CD14-positive monocyte (primary cell): ENCODE data around the gene RNF215. TPM values are rescaled to one million over a fixed set of nuclear protein-coding genes. Genes with fewer than 3 reads are reported as not detected.

Experiments used
- DNase-seq, 3 donors: peaks; one replicate each; pipeline ENCODE4 v3.0.0-alpha.2; 2011 to 2022
- H2AFZ ChIP-seq: 2 replicates; pipeline ENCODE4 v1.6.0; 2012; ENCODE audit warnings: mild to moderate bottlenecking, low read depth, low read length, inconsistent platforms; ENCODE audit not compliant: insufficient read depth, poor library complexity, severe bottlenecking
- H3K27ac ChIP-seq, 2 donors: 1 replicate in 1 of 2; 2 replicates in 1 of 2; pipeline ENCODE4 v1.5.1; 2012 to 2013; ENCODE audit warnings: low read length in 2 of 2, control low read depth in 1 of 2, inconsistent platforms in 1 of 2, low read depth in 1 of 2, mild to moderate bottlenecking in 1 of 2
- H3K27me3 ChIP-seq, 2 donors: one replicate each; pipeline versions ENCODE4 v1.6.0 to v1.6.1; 2011 to 2013; ENCODE audit warnings: low read length in 2 of 2; ENCODE audit not compliant: control insufficient read depth in 2 of 2, insufficient read depth in 2 of 2
- H3K36me3 ChIP-seq, 2 donors: replicated peaks in 1 of 2; 1 replicate in 1 of 2; 2 replicates in 1 of 2; pipeline versions ENCODE4 v1.5.1 to v1.6.1; 2012 to 2013; ENCODE audit warnings: low read length in 2 of 2, control low read depth in 1 of 2, inconsistent platforms in 1 of 2, mild to moderate bottlenecking in 1 of 2; ENCODE audit not compliant: insufficient read depth in 2 of 2, control insufficient read depth in 1 of 2
- H3K4me1 ChIP-seq, 2 donors: 1 replicate in 1 of 2; 2 replicates in 1 of 2; pipeline versions ENCODE4 v1.5.1 to v1.6.1; 2012 to 2013; ENCODE audit warnings: low read length in 2 of 2, control low read depth in 1 of 2, inconsistent platforms in 1 of 2, mild to moderate bottlenecking in 1 of 2, moderate library complexity in 1 of 2; ENCODE audit not compliant: insufficient read depth in 2 of 2, control insufficient read depth in 1 of 2
- H3K4me2 ChIP-seq: replicated peaks from 2 replicates; pipeline ENCODE3; 2012; ENCODE audit warnings: low read length, moderate library complexity, mild to moderate bottlenecking; ENCODE audit not compliant: poor library complexity, severe bottlenecking; ENCODE audit errors: extremely low read depth
- H3K4me3 ChIP-seq, 3 experiments: fragments of 200-600 bp in 1 of 3; sonication (generic) in 1 of 3; replicated peaks in 1 of 3; 1 replicate in 2 of 3; 2 replicates in 1 of 3; pipeline ENCODE4 v1.5.1; 2011 to 2013; ENCODE audit warnings: low read length in 3 of 3, mild to moderate bottlenecking in 3 of 3, control low read depth in 2 of 3, low read depth in 2 of 3, inconsistent platforms in 1 of 3, moderate library complexity in 1 of 3
- H3K79me2 ChIP-seq: 2 replicates; pipeline ENCODE4 v1.6.0; 2012; ENCODE audit warnings: mild to moderate bottlenecking, control low read depth, inconsistent platforms, low read length, moderate library complexity; ENCODE audit not compliant: insufficient read depth
- H3K9ac ChIP-seq: 2 replicates; pipeline ENCODE4 v1.6.0; 2017; ENCODE audit warnings: low read length, mild to moderate bottlenecking; ENCODE audit not compliant: insufficient read depth, poor library complexity, severe bottlenecking
- H3K9me3 ChIP-seq, 2 donors: replicated peaks in 1 of 2; 1 replicate in 1 of 2; 2 replicates in 1 of 2; pipeline versions ENCODE4 v1.5.1 to v1.6.1; 2012 to 2013; ENCODE audit warnings: low read length in 2 of 2, control low read depth in 1 of 2; ENCODE audit not compliant: control insufficient read depth in 1 of 2, insufficient read depth in 1 of 2
- H4K20me1 ChIP-seq: 2 replicates; pipeline ENCODE4 v1.6.0; 2012; ENCODE audit warnings: mild to moderate bottlenecking, low read length, control low read depth, moderate library complexity; ENCODE audit not compliant: insufficient read depth
- H3K27ac Mint-ChIP-seq, 7 donors: one replicate each; pipeline ENCODE4 v1.8.0; 2020; ENCODE audit warnings: mild to moderate bottlenecking in 7 of 7, mixed read lengths in 7 of 7, moderate library complexity in 6 of 7, inconsistent platforms in 2 of 7
- H3K27me3 Mint-ChIP-seq, 3 donors: one replicate each; pipeline ENCODE4 v1.8.0; 2021 to 2022; ENCODE audit warnings: low read depth in 3 of 3, mild to moderate bottlenecking in 3 of 3, mixed read lengths in 3 of 3, moderate library complexity in 3 of 3, inconsistent platforms in 1 of 3
- H3K36me3 Mint-ChIP-seq, 2 donors: one replicate each; pipeline ENCODE4 v1.8.0; 2020; ENCODE audit warnings: mixed read lengths in 2 of 2, inconsistent platforms in 1 of 2, mild to moderate bottlenecking in 1 of 2
- H3K4me1 Mint-ChIP-seq: one replicate; pipeline ENCODE4 v1.8.0; 2020; ENCODE audit warnings: mild to moderate bottlenecking, mixed read lengths
- H3K4me3 Mint-ChIP-seq, 2 donors: one replicate each; pipeline ENCODE4 v1.8.0; 2020; ENCODE audit warnings: mild to moderate bottlenecking in 2 of 2, mixed read lengths in 2 of 2, moderate library complexity in 1 of 2
- H3K9me3 Mint-ChIP-seq, 7 donors: one replicate each; pipeline ENCODE4 v1.8.0; 2020 to 2022; ENCODE audit warnings: mixed read lengths in 7 of 7, mild to moderate bottlenecking in 6 of 7, moderate library complexity in 6 of 7, inconsistent platforms in 2 of 7
- CTCF ChIP-seq: fragments of 200-600 bp; IDR thresholded peaks from one replicate; pipeline ENCODE4 v1.8.0; 2022; ENCODE audit warnings: antibody characterized with exemption, mild to moderate bottlenecking
- WGBS: methylation state at CpG from one replicate; pipeline ENCODE4 v1.1.5; 2013; ENCODE audit warnings: missing lambda C conversion rate; ENCODE audit not compliant: insufficient coverage; 5-methylcytosine and 5-hydroxymethylcytosine counted together
- intact Hi-C, 2 donors: fragments of 100-400 bp; cut with micrococcal nuclease; formaldehyde crosslinking; loops; one replicate each; pipeline versions ENCODE4 v1.15.0 to v1.15.1; 2023
- polyA plus RNA-seq, 3 donors: library from polyadenylated mRNA; depleted of rRNA in 1 of 3; unstranded in 2 of 3; stranded (reverse) in 1 of 3; fragments of 300-500 nt in 2 of 3; fragments of >200 nt in 1 of 3; fragmentation: Illumina TruSeq in 2 of 3; gene quantifications; 1 replicate in 2 of 3; 2 replicates in 1 of 3; pipeline ENCODE4 v1.2.3, GENCODE V29; 2012 to 2021

RNF215 gene
- polyA plus RNA-seq, 3 donors, result 0.26 to 12.2 (median 0.42) TPM

GRCh38 chr22:30435674-30436126 is 48.5 kb upstream of the RNF215 start:
- peaks cover 27 to 39% (median 37%) of the 10 kb centered on the region in 3 donors for H3K27me3 Mint-ChIP-seq
- Histone ChIP-seq H3K9ac (no peak overlapping the region), H3K79me2 (no peaks in the 10 kb centered on the region), H3K4me2 (no peak overlapping the region), H3K4me1 (peaks cover 5 to 6% of the 10 kb centered on the region in 2 donors), H3K27ac (no peak overlapping the region), H3K9me3 (peaks cover 7 to 13% of the 10 kb centered on the region in 2 donors), H3K4me3 (no peak overlapping the region), H3K36me3 (no peaks in the 10 kb centered on the region), H4K20me1 (no peaks in the 10 kb centered on the region), H2AFZ (peak overlapping the region; percentile 4), H3K27me3 (peaks cover 9 to 25% of the 10 kb centered on the region in 2 donors)
- peak overlapping the region in 3 of 7 donors; percentile 8 to 75 (median 40) for H3K27ac Mint-ChIP-seq
- no peak for DNase-seq
- 66% methylated on average over 6 of the region's 6 CpGs for WGBS
- H3K9me3 Mint-ChIP-seq, result peaks cover 7 to 15% (median 8%) of the 10 kb centered on the region in 7 donors
- TF ChIP-seq CTCF, result no peak
- peak overlapping the region in 1 of 2 donors; percentile 11 for H3K4me3 Mint-ChIP-seq
- H3K4me1 Mint-ChIP-seq, result peaks cover 8% of the 10 kb centered on the region
- intact Hi-C loops, result no loop called here
- no peaks in the 10 kb centered on the region for H3K36me3 Mint-ChIP-seq

DNA sequence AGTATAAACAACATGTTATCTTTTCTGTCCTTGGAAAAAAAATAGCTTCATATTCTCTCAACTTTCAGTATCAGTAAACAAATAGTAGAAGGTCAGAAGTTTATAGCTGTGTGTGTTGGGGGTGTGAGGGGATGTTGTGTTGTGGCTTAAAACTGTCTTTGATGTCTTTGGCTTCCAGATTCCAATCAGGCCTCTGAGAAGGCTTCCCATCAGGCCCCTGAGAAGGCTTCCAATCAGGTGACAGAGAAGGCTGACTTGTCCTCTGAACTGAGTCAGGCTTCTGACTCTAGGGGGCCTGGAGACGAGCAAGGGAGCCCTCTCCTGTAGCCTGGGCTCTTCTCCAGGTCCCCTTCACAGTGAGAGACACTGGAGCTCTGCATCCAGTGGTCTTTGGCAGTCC is 47.6 kb upstream of the RNF215 start:
- 50% methylated on average over 1 of the region's 1 CpG for WGBS
- Histone ChIP-seq H3K9ac (no peak overlapping the region), H3K36me3 (no peaks in the 10 kb centered on the region), H4K20me1 (no peaks in the 10 kb centered on the region), H3K79me2 (no peaks in the 10 kb centered on the region), H3K4me1 (peaks cover 5 to 6% of the 10 kb centered on the region in 2 donors), H3K9me3 (peaks cover 7 to 13% of the 10 kb centered on the region in 2 donors), H3K4me3 (no peak overlapping the region), H2AFZ (peak overlapping the region; percentile 4), H3K4me2 (no peak overlapping the region), H3K27ac (no peak overlapping the region), H3K27me3 (peaks cover 7 to 18% of the 10 kb centered on the region in 2 donors)
- DNase-seq, result no peak
- H3K27ac Mint-ChIP-seq, result no peak overlapping the region
- no peaks in the 10 kb centered on the region for H3K36me3 Mint-ChIP-seq
- H3K9me3 Mint-ChIP-seq, result peaks cover 7 to 12% (median 8%) of the 10 kb centered on the region in 7 donors
- peaks cover 4% of the 10 kb centered on the region for H3K4me1 Mint-ChIP-seq
- peaks cover 18 to 31% (median 30%) of the 10 kb centered on the region in 3 donors for H3K27me3 Mint-ChIP-seq
- H3K4me3 Mint-ChIP-seq, result no peak overlapping the region
- intact Hi-C loops, result no loop called here
- no peak for TF ChIP-seq CTCF
